Retinal pigment epithelial cell (primary cell): ENCODE data around the gene IFI16.
"Not testable (repeated sequence)": the region's sequence is repeated elsewhere in the genome, so short reads cannot be mapped to it uniquely, and the experiment has no call there.

ENCODE experiments used
- DNase-seq: peaks from one replicate; pipeline ENCODE4 v3.0.0-alpha.2; 2010; ENCODE audit warnings: low read depth
- H3K4me3 ChIP-seq: 2 replicates; pipeline ENCODE4 v1.5.1; 2011; ENCODE audit warnings: mild to moderate bottlenecking, low read length, control low read depth, moderate library complexity
- TF ChIP-seq, protein P1 (sequence below): conservative IDR thresholded peaks from 2 replicates; pipeline ENCODE4 v1.5.1; 2011; ENCODE audit warnings: low read depth, low read length, control low read depth, inconsistent platforms

IFI16 gene

GRCh38 chr1:159014003-159014571 lies 4.4 kb downstream of the IFI16 start:
- no peak for DNase-seq
- TF ChIP-seq, protein P1, sequence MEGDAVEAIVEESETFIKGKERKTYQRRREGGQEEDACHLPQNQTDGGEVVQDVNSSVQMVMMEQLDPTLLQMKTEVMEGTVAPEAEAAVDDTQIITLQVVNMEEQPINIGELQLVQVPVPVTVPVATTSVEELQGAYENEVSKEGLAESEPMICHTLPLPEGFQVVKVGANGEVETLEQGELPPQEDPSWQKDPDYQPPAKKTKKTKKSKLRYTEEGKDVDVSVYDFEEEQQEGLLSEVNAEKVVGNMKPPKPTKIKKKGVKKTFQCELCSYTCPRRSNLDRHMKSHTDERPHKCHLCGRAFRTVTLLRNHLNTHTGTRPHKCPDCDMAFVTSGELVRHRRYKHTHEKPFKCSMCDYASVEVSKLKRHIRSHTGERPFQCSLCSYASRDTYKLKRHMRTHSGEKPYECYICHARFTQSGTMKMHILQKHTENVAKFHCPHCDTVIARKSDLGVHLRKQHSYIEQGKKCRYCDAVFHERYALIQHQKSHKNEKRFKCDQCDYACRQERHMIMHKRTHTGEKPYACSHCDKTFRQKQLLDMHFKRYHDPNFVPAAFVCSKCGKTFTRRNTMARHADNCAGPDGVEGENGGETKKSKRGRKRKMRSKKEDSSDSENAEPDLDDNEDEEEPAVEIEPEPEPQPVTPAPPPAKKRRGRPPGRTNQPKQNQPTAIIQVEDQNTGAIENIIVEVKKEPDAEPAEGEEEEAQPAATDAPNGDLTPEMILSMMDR, result no peak
- no peak overlapping the region for H3K4me3 ChIP-seq

DNA sequence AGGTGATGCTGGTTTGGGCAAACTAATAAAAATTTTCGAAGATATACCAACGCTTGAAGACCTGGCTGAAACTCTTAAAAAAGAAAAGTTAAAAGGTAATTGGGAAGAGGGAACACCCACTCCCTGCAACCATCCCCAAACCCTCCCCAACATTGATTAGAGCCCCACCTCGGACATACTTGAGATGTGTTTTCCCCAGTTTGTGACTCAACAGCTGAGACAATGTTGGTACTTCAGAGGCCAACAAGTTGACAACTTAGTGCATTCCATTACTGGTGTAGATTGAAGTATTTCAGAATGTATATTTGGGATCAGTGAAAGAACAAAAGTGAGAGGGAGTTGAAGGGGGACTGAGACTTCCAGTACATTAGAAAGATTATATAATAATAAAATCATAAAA lies 5.1 kb downstream of the IFI16 start:
- no peak overlapping the region for H3K4me3 ChIP-seq
- no peak for DNase-seq
- TF ChIP-seq, protein P1, result no peak

DNA sequence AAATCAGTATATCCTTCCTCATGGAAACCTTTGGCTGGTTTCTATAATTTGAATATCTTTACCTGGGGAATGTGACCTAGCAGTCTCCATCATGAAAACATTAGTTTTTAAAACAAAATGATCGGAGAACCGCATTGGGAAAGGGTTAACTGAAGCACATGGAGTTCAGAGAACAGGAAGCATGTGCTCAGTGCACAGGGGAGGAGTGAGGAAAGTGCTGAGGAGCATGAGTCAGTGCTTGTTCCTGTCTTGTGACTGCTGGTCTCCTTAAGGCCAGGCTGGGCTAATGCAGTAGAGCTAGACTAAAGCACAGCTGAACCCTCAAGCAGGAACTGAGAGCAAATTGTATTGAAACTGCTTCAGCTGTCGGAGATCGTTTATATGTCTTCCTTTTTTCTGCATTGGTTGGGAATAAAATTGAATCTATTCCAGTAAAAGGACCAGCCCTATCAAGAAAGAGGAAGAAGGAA lies 5.8 kb downstream of the IFI16 start:
- no peak overlapping the region for H3K4me3 ChIP-seq
- DNase-seq, result peak; percentile 67
- TF ChIP-seq, protein P1, result no peak

GRCh38 chr1:159023723-159024122 lies 14.0 kb downstream of the IFI16 start:
- no peak overlapping the region for H3K4me3 ChIP-seq
- no peak for DNase-seq
- TF ChIP-seq, protein P1, result no peak

GRCh38 chr1:159025043-159025442 lies 15.3 kb downstream of the IFI16 start:
- DNase-seq, result no peak
- H3K4me3 ChIP-seq, result no peak overlapping the region
- TF ChIP-seq, protein P1, result no peak

DNA sequence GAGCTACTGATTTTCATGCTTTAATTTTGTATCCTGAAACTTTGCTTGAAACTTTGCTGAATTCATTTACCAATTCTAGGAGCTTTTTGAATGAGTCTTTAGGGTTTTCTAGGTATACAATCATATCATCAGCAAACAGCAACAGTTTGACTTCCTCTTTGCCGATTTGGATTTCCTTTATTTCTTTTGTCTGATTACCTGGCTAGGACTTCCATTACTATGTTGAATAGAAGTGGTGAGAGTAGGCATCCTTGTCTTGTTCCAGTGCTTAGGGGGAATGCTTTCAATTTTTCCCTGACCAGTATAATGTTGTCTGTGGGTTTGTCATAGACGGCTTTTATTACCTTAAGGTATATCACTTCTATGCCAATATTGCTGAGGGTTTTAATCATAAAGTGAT lies 17.1 kb downstream of the IFI16 start:
- H3K4me3 ChIP-seq, DNase-seq: not testable (repeated sequence)

DNA sequence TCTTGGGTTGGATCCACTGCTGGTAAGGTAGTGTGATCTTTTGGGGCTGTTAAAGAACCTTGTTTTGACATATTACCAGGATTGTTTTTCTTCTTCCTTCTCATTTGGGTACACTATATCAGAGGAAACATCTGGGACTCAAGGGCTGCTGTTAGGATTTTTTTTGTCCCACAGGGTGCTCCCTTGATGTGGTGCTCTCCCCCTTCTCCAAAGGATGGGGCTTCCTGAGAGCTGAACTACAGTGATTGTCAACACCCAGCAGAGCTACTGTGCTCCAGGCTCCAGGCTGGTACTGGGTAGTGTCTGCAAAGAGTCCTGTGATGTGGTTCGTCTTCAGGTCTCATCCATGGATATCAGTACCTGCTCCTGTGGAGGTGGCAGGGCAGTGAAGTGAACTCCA lies 20.6 kb downstream of the IFI16 start:
- no peak overlapping the region for H3K4me3 ChIP-seq
- TF ChIP-seq, protein P1, result no peak
- no peak for DNase-seq

- no peak for DNase-seq
- TF ChIP-seq, protein P1, result no peak
These were observed 21.3 kb downstream of the IFI16 start for GRCh38 chr1:159030877-159031447.

More at GRCh38 chr1:159030877-159031447, 21.3 kb downstream of the IFI16 start:
- H3K4me3 ChIP-seq, result no peak overlapping the region
